Measurements from ENCODE around the gene RBMS3.
A peak's percentile ranks its signal among the peaks of the same experiment; 100 is the strongest.

RBMS3 gene

DNA sequence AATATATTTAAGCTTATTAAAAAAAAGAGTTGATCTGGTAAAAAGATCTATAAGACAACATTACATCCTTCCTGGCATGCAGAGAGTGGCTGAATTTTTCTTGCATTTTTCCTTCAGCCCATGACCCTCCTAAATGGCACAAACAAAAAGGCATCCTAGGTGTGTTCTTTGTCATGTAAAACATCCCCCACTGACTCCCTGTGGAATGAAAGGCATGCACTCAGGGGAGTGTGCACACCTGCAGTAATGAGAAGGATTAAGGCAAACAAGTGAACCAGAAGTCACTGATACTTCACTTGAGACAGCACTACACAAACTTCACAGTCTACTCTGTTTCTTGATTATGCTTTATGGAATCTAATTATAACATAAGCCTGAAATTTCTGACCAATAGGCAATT lies 195.0 kb downstream of the RBMS3 start:
- DNase-seq (ENCODE audit: low spot score) (no peak), FAIRE-seq (peak; percentile 37)

DNA sequence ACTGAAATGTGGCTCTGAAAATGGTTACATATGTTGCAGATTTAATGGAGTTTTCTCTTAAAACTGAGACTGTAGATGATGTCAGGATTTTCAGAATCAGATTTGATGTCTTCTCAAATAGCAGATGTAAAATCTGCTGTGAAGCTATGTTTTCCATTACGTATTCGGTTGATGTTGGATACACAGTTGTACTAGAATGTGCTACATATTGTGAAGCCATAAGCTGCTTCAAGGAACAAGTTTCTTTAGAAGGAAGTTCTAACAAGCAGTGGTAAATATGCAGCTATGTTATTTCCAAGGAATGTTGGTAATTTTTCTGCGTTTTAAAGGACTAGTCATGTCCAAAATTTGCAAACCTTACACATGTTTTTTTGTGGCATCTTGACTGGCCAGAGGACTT lies 197.7 kb downstream of the RBMS3 start:
- no peak for FAIRE-seq
- no peak for DNase-seq (ENCODE audit: low spot score)

DNA sequence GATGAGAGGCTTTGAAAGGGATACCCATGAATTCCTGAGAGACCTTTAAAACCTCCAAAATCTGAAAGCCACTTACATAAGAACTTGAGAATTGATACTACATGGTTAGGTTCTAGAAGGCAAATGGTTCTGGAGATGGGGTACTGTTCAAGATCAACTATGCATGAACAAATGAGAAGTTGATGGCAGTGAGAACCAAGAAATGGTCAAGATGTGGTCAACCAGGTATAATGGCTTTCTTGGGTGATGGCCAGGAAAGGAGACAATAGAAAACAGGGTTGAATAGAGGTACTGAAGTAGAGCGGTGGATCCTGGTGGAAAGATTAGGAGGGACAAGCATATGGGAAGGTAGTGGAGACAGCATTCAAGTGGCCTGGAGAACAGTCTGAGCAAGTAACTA lies 200.4 kb downstream of the RBMS3 start:
- no peak for DNase-seq (ENCODE audit: low spot score)
- no peak for FAIRE-seq

DNA sequence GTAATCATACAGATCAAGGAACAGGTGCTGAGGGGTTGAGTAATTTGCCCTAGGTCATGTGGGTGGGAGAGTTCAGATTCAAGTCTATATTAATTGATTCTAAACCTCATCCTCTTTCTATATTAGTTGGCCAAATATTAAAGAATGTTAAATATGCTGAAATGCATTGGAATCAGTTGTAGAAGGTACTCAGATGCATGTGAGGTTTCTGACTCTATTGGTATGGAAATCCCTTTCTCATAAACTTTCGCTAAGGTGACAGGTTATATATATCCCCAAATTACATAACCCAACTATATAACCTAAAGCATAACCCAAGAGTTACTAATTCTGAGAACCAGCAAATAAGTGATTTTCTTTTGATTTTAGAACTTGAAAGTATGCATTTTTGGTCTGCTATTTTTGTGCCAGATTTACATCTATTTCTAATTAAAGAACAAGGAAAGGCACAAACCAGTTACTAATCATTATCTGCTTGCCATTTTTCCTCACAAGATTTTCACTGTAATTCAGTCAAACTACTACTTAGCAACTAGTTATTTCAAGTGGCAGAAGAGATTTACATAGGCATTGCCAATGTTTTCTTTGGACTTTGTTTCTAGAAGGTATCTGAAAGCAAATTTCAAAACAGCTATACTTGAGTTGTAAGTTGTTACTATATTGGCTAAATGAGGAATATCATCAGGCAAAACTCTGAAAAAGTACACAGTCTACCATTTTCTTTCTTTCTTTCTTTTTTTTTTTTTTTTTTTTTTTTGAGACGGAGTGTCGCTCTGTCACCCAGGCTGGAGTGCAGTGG lies 201.3 kb downstream of the RBMS3 start:
- no peak for DNase-seq (ENCODE audit: low spot score)
- no peak for FAIRE-seq

DNA sequence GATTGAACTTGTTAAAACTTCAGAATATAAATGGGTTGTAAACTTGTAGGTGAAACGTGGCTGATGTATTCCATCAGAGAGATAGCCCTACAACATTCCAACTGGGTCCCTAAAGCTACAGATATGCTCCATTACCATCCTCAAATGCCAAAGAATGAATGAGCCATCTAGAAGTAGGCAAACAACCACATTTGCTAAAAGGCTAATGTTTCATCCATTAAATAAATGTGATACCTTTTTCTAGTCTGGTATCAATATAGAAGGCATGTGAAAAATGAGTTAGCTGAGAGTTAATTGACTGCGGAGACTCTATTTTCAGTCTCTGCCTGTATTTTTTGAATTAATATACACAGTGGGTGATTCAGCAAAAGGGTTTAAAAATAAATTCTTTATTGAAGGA lies 203.8 kb downstream of the RBMS3 start:
- FAIRE-seq = no peak
- DNase-seq (ENCODE audit: low spot score) = no peak

DNA sequence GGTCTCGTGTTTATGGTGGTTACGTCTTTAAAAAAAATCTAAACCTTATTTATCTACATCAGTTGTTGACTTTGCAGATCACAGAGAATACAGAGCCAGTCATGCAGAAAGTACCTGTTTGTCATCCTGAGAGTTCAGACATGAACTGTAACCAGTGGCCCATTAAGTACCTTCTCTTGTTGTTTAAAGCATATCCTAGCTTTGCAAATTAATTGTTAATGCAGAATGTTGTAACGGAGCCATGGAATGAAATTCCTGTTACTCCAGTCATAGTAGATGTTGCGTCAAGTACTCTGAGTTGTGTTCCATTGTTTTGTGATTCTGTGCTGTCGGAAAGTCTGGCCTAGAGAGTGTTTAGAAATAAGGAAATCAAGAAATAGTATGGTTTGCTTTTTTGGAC lies 205.2 kb downstream of the RBMS3 start:
- DNase-seq (ENCODE audit: low spot score) (no peak), FAIRE-seq (no peak)

DNA sequence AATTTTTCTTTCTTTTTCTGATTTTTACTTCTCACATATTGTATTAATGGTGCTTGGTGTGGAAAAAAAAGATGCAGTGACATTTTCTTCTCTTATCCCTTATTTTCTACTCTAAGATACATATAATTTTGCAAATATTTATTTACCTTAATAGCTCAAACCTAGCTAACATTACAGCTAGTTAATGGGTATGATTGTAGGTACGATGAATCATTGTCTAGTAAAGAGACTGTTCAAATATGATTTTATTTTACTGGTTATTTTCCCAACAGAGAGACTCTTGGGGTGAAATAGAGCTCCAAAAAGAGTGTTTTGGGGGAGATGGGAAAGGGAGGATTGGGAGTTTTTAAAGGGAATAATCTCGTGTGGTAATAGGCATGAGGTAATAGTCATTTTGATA lies 206.0 kb downstream of the RBMS3 start:
- DNase-seq (ENCODE audit: low spot score) = no peak
- no peak for FAIRE-seq

DNA sequence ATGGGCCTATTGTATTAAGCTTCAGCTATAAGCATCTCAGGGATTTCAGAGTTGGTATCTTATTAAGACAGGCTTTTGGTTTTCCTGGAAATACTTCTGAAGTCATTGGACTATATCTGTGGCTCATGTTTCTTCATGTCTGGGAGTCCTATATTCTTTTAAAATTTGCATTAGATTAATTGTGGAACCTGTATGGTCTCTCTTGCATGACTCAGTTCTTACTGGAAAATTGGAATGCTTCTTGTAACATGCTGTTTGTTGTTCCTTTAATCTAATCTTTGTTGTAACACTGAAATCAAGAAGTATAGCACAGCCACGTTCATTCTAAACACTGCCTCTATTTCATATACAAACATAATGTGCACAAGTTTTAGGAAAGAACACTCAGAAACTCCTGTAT lies 208.1 kb downstream of the RBMS3 start:
- no peak for FAIRE-seq

DNA sequence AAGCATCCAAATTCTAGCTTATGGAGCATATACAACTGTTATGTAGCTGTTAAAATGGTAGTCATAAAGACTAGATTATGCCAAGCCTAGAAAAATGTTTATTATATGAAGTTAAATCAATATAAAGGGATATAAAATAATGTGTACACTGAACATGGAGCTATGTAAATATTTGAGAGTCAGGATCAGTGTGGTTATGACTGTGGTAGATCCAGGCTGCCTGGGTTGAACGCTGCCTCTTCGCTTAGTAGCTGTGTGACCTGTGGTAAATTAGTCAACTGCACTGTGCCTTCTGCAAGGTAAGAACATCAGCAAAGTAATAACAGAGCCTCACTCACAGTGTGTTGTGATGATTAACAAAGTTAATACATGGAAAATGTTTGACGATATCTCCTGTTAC lies 212.2 kb downstream of the RBMS3 start:
- no peak for FAIRE-seq
- DNase-seq (ENCODE audit: low spot score) = no peak

More for the DNA sequence above, 208.1 kb downstream of the RBMS3 start:
- no peak for DNase-seq (ENCODE audit: low spot score)

DNA sequence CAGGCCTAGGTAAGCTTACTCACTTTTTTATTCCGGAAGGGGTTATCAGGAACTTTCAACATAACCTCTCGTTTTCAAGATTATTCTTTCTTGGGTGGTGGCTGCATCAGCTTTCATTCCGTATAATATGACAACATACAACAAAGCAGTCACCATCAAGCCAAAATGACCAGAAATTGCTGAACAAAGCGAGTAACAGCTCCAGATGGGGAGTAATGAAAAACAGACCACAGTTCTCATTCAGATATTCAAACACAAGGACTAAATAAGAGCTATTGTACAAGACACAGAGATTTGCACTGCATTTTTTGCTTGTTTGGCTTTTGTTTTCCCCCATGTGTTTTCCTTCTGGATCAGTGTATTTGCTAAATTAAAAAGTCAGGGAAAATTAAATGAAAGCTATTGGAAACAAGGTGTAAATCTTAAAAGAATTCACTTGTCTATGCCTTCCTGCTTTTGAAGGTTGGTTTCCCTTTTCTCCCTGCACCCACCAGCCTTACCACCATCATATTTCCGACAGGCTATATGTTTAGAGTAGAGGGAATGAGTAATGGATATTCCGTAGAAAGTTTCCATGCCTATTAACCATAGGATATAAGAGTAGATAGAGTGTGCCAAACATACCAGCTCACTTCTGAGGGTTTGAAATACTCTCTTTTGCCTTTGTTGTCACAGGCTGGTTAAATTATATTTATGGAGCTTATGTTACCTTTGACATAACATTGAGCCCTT lies 213.6 kb downstream of the RBMS3 start:
- DNase-seq (ENCODE audit: low spot score) = no peak

DNA sequence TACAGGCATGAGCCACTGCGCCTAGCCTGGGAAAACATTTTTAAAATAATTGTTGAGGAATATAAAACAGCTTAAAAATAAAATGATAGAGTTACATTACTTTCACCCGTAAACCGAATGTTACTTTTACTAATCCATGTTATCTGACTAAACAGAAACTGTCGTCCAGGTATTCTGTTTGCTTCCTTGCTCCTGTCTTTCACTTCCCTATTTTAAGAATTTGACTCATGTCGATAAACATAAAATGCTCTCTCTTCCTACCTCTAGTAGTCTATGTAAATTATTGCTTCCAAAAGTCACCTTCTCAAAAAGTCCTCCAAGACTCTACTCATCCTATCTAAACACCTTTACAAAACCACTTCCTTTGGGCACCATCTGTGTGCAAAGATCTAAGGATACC lies 216.4 kb downstream of the RBMS3 start:
- FAIRE-seq (no peak), DNase-seq (ENCODE audit: low spot score) (no peak)

More for the DNA sequence above, 213.6 kb downstream of the RBMS3 start:
- no peak for FAIRE-seq

DNA sequence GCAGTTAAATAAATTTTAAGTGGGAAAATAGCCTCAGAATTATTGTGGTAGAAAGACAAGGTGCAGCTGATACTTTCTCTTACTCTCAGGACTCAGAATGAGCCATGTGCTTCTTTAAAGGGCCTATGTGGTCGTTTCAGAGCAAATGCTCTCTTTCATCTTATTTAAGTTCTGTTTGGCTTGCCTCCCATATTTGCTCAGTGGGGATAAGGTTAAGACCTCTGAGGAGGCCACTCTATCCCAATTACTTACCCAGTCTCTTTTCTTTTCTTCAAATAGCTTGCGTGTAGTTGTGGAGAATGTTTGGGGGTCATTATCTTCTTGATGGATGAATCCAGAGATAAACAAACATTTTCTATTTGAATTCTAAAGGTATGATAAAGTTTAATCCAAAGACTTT lies 221.9 kb downstream of the RBMS3 start:
- no peak for DNase-seq (ENCODE audit: low spot score)
- FAIRE-seq = no peak

DNA sequence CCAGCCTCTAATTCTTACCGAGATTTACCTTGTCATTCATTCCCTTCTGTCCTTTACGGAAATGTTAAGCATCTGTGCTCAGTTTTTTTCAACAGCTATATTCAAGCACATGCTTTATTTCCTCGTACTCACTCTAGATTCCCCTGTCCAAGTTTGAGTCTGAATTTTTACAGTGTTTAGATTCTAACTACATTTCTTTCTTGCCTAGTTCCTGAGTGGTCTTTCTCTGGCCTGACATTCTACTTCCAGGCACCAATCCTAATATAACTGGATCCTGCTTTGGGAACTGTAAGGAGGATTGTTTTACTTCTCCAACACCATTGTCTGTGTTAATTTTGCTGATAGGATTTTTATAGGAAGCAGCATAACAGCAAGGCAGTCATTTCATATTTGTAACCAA lies 222.4 kb downstream of the RBMS3 start:
- FAIRE-seq (no peak), DNase-seq (ENCODE audit: low spot score) (no peak)

DNA sequence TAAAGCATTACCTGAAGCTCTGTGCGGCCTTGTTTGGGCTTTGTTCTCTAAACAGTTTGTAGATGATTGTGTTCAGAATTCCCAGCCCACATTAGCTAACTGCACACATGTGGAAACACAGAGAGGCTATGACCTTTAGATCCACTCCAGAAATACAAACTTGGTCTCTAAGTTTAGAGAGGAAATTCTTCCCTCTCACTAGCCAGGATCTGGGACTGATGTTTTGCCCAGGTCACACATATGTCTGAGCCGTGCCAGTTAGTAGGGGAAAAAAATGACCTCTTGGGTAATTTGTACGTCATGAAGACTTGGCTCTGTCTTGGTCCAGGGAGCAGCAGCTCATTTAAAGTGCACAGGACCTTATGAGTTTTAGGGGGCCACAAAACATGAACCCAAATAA lies 223.1 kb downstream of the RBMS3 start:
- FAIRE-seq = no peak
- DNase-seq (ENCODE audit: low spot score) = no peak

DNA sequence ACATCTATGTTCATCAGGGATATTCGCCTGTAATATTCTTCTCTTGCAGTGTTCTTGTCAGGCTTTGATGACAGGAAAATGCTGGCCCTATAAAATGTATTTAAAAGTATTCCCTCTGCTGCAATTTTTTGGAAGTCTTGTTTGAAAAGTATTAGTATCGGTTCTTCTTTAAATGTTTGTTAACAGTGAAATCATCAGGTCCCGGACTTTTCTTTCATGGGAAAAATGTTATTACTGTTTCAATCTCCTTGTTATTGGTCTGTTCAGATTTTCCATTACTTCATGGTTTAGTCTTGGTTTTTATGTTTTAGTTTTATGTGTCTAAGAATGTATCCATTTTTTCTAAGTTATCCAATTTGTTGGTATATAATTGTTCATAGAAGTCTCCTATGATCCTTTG lies 225.6 kb downstream of the RBMS3 start:
- FAIRE-seq (no peak), DNase-seq (ENCODE audit: low spot score) (no peak)

DNA sequence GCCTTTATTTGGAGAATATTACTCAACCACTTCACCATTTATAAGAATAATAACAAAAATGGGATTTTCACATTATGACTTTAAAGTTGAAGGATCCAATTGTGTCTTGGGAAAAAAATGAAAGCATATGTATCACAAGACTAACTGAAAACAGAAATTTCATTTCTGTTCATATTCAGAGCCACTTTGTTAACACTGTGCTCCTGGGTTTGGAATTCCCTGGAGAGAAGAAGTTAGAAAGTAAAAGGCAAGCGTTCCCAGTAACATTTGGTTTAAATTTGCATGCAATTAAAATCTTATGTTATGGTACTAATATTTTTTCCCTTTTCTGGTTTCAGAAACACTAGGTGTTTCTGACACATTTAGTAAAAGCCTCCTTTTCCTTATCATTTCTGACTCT lies 230.8 kb downstream of the RBMS3 start:
- no peak for DNase-seq (ENCODE audit: low spot score)
- FAIRE-seq = no peak

DNA sequence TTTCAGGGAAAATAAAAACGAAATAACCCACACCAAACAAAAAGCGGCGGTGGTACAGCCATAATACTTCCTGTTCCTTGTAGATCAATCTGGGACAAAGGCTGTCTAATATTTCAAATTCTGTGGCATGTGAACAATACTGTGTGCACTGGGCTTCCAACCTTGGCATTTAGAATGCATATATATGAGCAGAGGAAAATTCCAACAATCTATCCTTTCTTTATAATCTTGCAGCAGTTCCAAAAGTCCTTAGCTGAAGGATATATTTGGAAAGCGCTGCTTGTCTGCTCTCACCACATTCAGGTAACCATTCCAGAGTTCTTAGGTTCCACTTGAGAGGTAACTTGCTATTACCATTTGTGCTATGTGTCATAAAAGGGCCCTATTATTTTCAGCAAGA lies 231.8 kb downstream of the RBMS3 start:
- FAIRE-seq (no peak), DNase-seq (ENCODE audit: low spot score) (no peak)

DNA sequence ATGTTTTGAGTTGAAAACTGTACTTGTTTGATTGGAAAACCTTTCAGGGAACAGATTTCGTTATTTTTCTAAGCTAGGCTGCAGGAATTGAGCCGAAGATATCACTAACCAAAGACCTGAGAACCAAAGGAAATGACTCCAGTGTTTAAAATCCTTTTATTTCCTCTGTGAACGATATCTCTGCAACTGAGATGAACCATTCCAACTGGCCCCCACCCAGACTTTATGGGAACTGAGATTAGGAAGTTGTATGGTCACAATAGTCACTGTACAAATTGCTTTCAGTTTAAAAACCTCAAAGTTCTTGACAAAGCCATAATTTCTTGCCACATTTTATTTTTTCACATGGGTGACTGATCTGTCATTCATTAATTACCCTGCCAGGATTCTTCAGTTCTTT lies 232.4 kb downstream of the RBMS3 start:
- FAIRE-seq (no peak), DNase-seq (ENCODE audit: low spot score) (no peak)

DNA sequence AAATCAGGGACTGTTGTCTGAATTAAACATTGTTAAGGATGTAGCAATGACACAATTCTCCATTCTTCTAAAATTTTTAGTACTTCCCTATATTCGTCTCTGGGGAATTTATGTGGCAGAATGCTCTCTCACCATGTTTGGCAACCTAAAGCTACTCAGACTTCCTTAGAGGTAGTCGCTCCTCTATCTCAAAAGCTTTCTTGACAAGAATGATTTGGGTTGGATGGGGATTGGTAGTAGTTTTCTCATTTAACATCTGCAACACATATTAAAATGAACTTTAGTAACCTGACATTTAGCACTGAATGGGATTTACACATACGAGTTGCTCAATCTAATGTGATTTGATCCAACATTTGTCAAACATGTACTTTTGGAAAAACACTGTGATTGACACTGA lies 233.3 kb downstream of the RBMS3 start:
- FAIRE-seq (no peak), DNase-seq (ENCODE audit: low spot score) (no peak)

DNA sequence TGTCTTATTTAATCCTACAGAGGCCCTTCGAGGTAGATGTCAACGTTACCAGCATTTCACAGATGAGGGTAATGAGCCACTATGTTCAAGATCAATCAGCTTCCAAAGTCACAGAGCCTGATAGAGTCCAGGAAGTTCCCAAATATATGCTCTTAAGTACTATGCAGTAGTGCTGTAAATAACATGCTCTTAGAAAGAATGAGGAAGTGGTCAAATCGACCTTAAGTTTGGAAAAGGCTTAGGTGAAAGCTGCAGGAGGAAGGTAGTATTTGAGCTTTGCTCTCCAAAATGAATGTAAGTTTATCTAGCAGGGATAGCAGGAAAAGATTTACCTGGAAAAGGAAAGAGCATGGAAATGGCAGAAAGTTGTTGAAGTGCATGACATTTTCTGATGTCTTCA lies 234.0 kb downstream of the RBMS3 start:
- no peak for DNase-seq (ENCODE audit: low spot score)
- no peak for FAIRE-seq

DNA sequence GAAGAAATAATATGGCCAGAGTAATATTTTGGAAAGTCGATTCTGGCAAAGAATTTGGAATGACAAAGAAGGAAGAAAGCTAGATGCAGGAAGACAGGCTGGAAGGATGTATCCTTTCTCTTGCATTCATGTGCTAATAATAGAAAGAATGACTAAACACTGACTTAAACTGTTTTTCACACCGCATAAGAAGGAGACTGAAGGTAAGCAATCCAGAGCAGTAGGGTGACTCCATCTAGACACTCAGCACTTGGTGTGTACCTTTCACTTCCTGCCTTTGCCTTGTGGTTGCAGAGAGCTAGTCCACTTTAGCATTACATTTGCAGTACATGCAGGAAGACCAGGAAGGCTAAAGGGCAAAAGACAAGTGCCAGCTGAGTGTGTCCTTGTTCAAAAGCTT lies 234.6 kb downstream of the RBMS3 start:
- FAIRE-seq = no peak

DNA sequence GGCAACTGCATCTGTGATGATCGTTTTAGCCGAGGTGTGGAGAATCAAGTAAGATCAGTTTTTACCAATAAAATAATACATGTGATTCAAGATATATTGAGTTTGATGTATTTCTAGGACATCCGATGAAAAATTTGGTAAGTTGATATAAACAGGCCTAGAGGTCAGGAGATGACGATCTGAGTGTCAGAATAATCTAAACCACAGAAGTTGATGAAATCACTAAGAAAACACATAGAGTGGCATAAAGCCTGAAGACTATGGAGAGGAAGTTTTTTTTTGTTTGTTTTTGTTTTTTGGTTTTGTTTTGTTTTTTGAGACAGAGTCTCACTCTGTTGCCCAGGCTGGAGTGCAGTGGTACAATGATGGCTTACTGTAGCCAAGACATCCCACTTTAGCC lies 235.3 kb downstream of the RBMS3 start:
- no peak for DNase-seq (ENCODE audit: low spot score)
- FAIRE-seq = no peak

More for the DNA sequence above, 234.6 kb downstream of the RBMS3 start:
- DNase-seq (ENCODE audit: low spot score) = peak; percentile 14

DNA sequence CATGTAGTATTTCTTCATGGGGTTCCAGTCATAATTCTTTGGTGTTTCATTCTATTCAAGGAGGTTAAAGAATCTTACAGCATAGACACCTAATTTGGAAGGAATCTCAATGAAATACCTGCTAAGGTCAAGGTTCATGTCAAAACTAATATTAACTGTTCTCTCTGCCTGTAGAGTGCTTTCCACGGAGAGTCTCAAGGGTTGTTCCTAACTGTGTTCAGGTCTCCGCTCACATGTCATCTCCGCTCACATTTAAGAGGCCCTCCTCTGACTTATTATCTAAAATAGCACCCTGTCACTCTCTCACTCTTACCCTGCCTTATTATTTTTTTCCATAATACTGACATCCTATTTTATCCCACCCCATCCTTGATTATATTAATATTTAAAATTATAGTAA lies 239.9 kb downstream of the RBMS3 start:
- DNase-seq (ENCODE audit: low spot score) = no peak
- no peak for FAIRE-seq
